K562 (cell line): Measurements from ENCODE around the gene ATPAF2. TPM values are rescaled to one million over a fixed set of nuclear protein-coding genes. Genes with fewer than 3 reads are reported as not detected.

Source experiments
- ATAC-seq: fragments of 200-7000 bp; cut with Tn5 transposase; 3 replicates; pipeline ENCODE4 v1.9.1; 2020; ENCODE audit warnings: moderate library complexity
- BruUV-seq: library from RNA; stranded (reverse); fragments of 400-500 nt; replicated peaks from 2 replicates; lab custom pipeline; 2021; lab: Mats Ljungman, UMichigan
- CTCF ChIA-PET: fragments of 300-600 bp; formaldehyde crosslinking; extraction: SDS; loops from one replicate; lab custom pipeline; 2021; ENCODE audit warnings: low intra/inter-chr PET ratio; lab: Yijun Ruan, JAX
- POLR2A ChIA-PET: fragments of 300-600, 350-650 bp; sonication (Branson Sonifier 250); formaldehyde crosslinking; extraction: SDS; loops from one replicate; lab custom pipeline; 2021; ENCODE audit warnings: antibody characterized with exemption, inconsistent platforms; lab: Yijun Ruan, JAX
- DNase-seq, 4 experiments: peaks; one replicate each; pipeline versions ENCODE4 v3.0.0 to v3.0.0-alpha.2; 2011 to 2018; ENCODE audit warnings: low spot score in 3 of 4, mixed read lengths in 3 of 4; ENCODE audit errors: extremely low read depth in 1 of 4
- FAIRE-seq: peaks from 2 replicates; lab custom pipeline; 2011; peaks lifted over from hg19 to GRCh38; lab: Jason Lieb, UNC
- H2AFZ ChIP-seq: 2 replicates; pipeline ENCODE4 v1.6.0; 2011; ENCODE audit warnings: low read depth, low read length, control low read depth, inconsistent platforms
- H3K27ac ChIP-seq: fragments of 200-600 bp; 3 replicates; pipeline ENCODE4 v1.8.0; 2011; ENCODE audit warnings: low read depth, mild to moderate bottlenecking, control low read depth, inconsistent platforms, low read length, moderate library complexity, mixed read lengths; ENCODE audit errors: extremely low read depth
- H3K27me3 ChIP-seq, 2 experiments: fragments of 300-600 bp in 1 of 2; 2 replicates in 1 of 2; 3 replicates in 1 of 2; pipeline versions ENCODE4 v1.6.0 to v1.8.0; 2011; ENCODE audit warnings: inconsistent platforms in 2 of 2, low read length in 2 of 2, mild to moderate bottlenecking in 1 of 2, mixed read lengths in 1 of 2, moderate library complexity in 1 of 2; ENCODE audit not compliant: control insufficient read depth in 2 of 2, insufficient read depth in 2 of 2
- H3K36me3 ChIP-seq: fragments of 300-600 bp; 3 replicates; pipeline ENCODE4 v1.8.0; 2011; ENCODE audit warnings: mild to moderate bottlenecking, low read length, inconsistent platforms; ENCODE audit not compliant: control insufficient read depth, insufficient read depth
- H3K4me1 ChIP-seq, 2 experiments: fragments of 200-600 bp in 1 of 2; replicated peaks in 1 of 2; 2 replicates in 1 of 2; 3 replicates in 1 of 2; pipeline versions ENCODE4 v1.5.1 to v1.8.0; 2011; ENCODE audit warnings: inconsistent platforms in 2 of 2, low read length in 2 of 2, mild to moderate bottlenecking in 1 of 2, mixed read lengths in 1 of 2, moderate library complexity in 1 of 2; ENCODE audit not compliant: control insufficient read depth in 2 of 2, insufficient read depth in 2 of 2
- H3K4me2 ChIP-seq: 2 replicates; pipeline ENCODE4 v1.6.1; 2011; ENCODE audit warnings: low read length, control low read depth, inconsistent platforms, mixed read lengths; ENCODE audit not compliant: insufficient read depth
- H3K4me3 ChIP-seq: fragments of 200-600 bp; sonication (generic), shearing (Covaris generic); 2 replicates; pipeline ENCODE4 v1.5.1; 2016; ENCODE audit warnings: control low read depth, inconsistent platforms
- H3K79me2 ChIP-seq: fragments of 200-600 bp; 3 replicates; pipeline ENCODE4 v1.8.0; 2011; ENCODE audit warnings: low read length, inconsistent platforms; ENCODE audit not compliant: control insufficient read depth, insufficient read depth
- H3K9ac ChIP-seq, 2 experiments: 2 replicates each; pipeline versions ENCODE4 v1.6.0 to v1.6.1; 2011; ENCODE audit warnings: low read depth in 2 of 2, low read length in 2 of 2, control low read depth in 1 of 2, inconsistent platforms in 1 of 2, mild to moderate bottlenecking in 1 of 2, mixed read lengths in 1 of 2; ENCODE audit not compliant: insufficient read depth in 1 of 2
- H3K9me1 ChIP-seq: one replicate; pipeline ENCODE4 v1.6.0; 2011; ENCODE audit warnings: inconsistent platforms, mild to moderate bottlenecking, low read length, moderate library complexity; ENCODE audit not compliant: control insufficient read depth, insufficient read depth
- H3K9me3 ChIP-seq: replicated peaks from 2 replicates; pipeline ENCODE4 v1.5.1; 2011; ENCODE audit warnings: low read depth, low read length, inconsistent platforms; ENCODE audit not compliant: control insufficient read depth, insufficient read depth
- H4K20me1 ChIP-seq: replicated peaks from 2 replicates; pipeline ENCODE4 v1.6.1; 2011; ENCODE audit warnings: low read length, inconsistent platforms, mixed read lengths; ENCODE audit not compliant: control insufficient read depth, insufficient read depth
- CBFB ChIP-seq: sonication (generic); formaldehyde crosslinking; IDR thresholded peaks from 2 replicates; pipeline ENCODE4 v1.4.0; 2020; ENCODE audit warnings: mild to moderate bottlenecking, missing genetic modification reagents
- MED1 ChIP-seq: sonication (generic); formaldehyde crosslinking; IDR thresholded peaks from 2 replicates; pipeline ENCODE4 v1.8.1; 2023; ENCODE audit warnings: missing genetic modification reagents, borderline replicate concordance
- MEIS2 ChIP-seq: fragments of 450-650 bp; IDR thresholded peaks from 2 replicates; pipeline ENCODE4 v1.6.1; 2014; ENCODE audit warnings: mild to moderate bottlenecking; ENCODE audit not compliant: partially characterized antibody
- MXI1 ChIP-seq: IDR thresholded peaks from 2 replicates; pipeline ENCODE4 v1.6.1; 2011; ENCODE audit warnings: low read depth, mild to moderate bottlenecking, improper control_type of control experiment, low read length
- PCBP1 ChIP-seq: fragments of 200-400 bp; formaldehyde crosslinking; IDR thresholded peaks from 2 replicates; pipeline ENCODE4 v1.6.1; 2018; ENCODE audit warnings: mild to moderate bottlenecking, low read depth, low read length; ENCODE audit not compliant: poor library complexity, severe bottlenecking
- PHF20 ChIP-seq: fragments of 450-650 bp; IDR thresholded peaks from 2 replicates; pipeline ENCODE4 v1.6.1; 2018; ENCODE audit not compliant: partially characterized antibody
- RBM14 ChIP-seq: fragments of 200-400 bp; formaldehyde crosslinking; IDR thresholded peaks from 2 replicates; pipeline ENCODE4 v1.6.1; 2018; ENCODE audit warnings: low read depth, mild to moderate bottlenecking, low read length, moderate library complexity, borderline replicate concordance; ENCODE audit not compliant: insufficient read depth
- THRAP3 ChIP-seq: fragments of 450-650 bp; IDR thresholded peaks from 2 replicates; pipeline ENCODE4 v1.6.1; 2016; ENCODE audit warnings: mild to moderate bottlenecking, inconsistent platforms, borderline replicate concordance
- ZNF408 ChIP-seq: fragments of 250-450 bp; sonication (Bioruptor Pico); IDR thresholded peaks from 2 replicates; pipeline ENCODE4 v1.4.0; 2020; ENCODE audit warnings: low read depth, mild to moderate bottlenecking, moderate library complexity
- WGBS: fragments of 100-300 bp; shearing (Covaris generic); methylation state at CpG from one replicate; pipeline ENCODE4 v1.1.6; 2016; ENCODE audit warnings: low coverage, mixed read lengths; ENCODE audit not compliant: insufficient coverage; ENCODE audit errors: missing lambda C conversion rate; 5-methylcytosine and 5-hydroxymethylcytosine counted together
- in situ Hi-C: fragments of 300-500 bp; cut with MboI; formaldehyde crosslinking; loops from 4 replicates; pipeline ENCODE4 v1.15.0; 2018; ENCODE audit warnings: inconsistent platforms, mixed read lengths
- intact Hi-C: fragments of 100-400 bp; cut with micrococcal nuclease; formaldehyde crosslinking; loops from 2 replicates; pipeline ENCODE4 v1.14.2; 2022
- polyA plus RNA-seq, 8 experiments: library from polyadenylated mRNA; depleted of rRNA in 4 of 8; stranded (reverse) in 5 of 8; unstranded in 3 of 8; fragments of >200 nt; fragmentation: Nextera tagmentation in 2 of 8; fragmentation: Illumina TruSeq in 1 of 8; extraction: Ambion mirVana in 2 of 8; extraction: Trizol in 1 of 8; gene quantifications; 2 replicates each; pipeline versions ENCODE4 v1.2.1 to v1.2.3, GENCODE V29; 2011 to 2014; ENCODE audit warnings: inconsistent platforms in 1 of 8, missing spikeins in 1 of 8
- total RNA-seq, 7 experiments: library from RNA; depleted of rRNA in 6 of 7; stranded (reverse); fragments of >200 nt in 6 of 7; fragmentation: Illumina TruSeq in 2 of 7; extraction: Trizol in 2 of 7; gene quantifications; 2 replicates each; pipeline versions ENCODE4 v1.2.1 to v1.2.3, GENCODE V29; 2011 to 2021; ENCODE audit warnings: low replicate concordance in 1 of 7
- TF ChIP-seq, protein P1 (sequence below): fragments of 450-650 bp; formaldehyde crosslinking; IDR thresholded peaks from 2 replicates; pipeline ENCODE4 v1.4.0; 2020; ENCODE audit warnings: mild to moderate bottlenecking, moderate library complexity
- TF ChIP-seq, protein P2 (sequence below): sonication (generic); formaldehyde crosslinking; IDR thresholded peaks from 2 replicates; pipeline ENCODE4 v1.8.0; 2023; ENCODE audit warnings: mild to moderate bottlenecking, missing genetic modification reagents
- TF ChIP-seq, protein P3 (sequence below): sonication (generic); IDR thresholded peaks from 2 replicates; pipeline ENCODE4 v1.6.1; 2016
- TF ChIP-seq, protein P4 (sequence below): fragments of 450-650 bp; IDR thresholded peaks from 2 replicates; pipeline ENCODE4 v1.6.1; 2017; ENCODE audit warnings: antibody characterized with exemption

Gene ATPAF2
- total and polyA plus RNA-seq, 9 of the 15 experiments (the other 6 are each of a cell fraction or from before 2014, with no cell fraction given): 2.1 to 19.2 (median 11.3) TPM

DNA sequence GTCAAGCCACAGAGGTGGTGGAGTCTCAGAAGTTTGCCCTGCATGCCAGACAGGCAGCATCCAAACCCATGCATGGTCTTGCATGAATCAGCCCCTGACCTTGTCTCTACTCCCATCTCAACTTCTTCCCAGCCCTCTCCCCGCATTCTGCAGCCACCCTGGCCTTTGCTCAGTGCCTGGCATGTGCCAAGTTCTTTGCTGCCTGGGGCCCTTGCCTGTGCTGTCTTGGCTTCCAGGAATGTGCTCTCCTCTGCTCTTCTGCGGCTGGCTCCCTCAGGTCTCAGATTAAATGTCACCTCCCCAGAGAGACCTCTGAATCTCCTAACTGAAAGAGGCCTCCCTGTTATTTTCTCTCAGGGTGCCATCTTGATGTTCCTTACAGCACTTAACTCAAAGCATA lies 48.7 kb downstream of the ATPAF2 start (continued):
- TF ChIP-seq, protein P1, sequence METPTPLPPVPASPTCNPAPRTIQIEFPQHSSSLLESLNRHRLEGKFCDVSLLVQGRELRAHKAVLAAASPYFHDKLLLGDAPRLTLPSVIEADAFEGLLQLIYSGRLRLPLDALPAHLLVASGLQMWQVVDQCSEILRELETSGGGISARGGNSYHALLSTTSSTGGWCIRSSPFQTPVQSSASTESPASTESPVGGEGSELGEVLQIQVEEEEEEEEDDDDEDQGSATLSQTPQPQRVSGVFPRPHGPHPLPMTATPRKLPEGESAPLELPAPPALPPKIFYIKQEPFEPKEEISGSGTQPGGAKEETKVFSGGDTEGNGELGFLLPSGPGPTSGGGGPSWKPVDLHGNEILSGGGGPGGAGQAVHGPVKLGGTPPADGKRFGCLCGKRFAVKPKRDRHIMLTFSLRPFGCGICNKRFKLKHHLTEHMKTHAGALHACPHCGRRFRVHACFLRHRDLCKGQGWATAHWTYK (CRISPR knock-in tag): no peak
- TF ChIP-seq, protein P2, sequence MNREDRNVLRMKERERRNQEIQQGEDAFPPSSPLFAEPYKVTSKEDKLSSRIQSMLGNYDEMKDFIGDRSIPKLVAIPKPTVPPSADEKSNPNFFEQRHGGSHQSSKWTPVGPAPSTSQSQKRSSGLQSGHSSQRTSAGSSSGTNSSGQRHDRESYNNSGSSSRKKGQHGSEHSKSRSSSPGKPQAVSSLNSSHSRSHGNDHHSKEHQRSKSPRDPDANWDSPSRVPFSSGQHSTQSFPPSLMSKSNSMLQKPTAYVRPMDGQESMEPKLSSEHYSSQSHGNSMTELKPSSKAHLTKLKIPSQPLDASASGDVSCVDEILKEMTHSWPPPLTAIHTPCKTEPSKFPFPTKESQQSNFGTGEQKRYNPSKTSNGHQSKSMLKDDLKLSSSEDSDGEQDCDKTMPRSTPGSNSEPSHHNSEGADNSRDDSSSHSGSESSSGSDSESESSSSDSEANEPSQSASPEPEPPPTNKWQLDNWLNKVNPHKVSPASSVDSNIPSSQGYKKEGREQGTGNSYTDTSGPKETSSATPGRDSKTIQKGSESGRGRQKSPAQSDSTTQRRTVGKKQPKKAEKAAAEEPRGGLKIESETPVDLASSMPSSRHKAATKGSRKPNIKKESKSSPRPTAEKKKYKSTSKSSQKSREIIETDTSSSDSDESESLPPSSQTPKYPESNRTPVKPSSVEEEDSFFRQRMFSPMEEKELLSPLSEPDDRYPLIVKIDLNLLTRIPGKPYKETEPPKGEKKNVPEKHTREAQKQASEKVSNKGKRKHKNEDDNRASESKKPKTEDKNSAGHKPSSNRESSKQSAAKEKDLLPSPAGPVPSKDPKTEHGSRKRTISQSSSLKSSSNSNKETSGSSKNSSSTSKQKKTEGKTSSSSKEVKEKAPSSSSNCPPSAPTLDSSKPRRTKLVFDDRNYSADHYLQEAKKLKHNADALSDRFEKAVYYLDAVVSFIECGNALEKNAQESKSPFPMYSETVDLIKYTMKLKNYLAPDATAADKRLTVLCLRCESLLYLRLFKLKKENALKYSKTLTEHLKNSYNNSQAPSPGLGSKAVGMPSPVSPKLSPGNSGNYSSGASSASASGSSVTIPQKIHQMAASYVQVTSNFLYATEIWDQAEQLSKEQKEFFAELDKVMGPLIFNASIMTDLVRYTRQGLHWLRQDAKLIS: no peak

DNA sequence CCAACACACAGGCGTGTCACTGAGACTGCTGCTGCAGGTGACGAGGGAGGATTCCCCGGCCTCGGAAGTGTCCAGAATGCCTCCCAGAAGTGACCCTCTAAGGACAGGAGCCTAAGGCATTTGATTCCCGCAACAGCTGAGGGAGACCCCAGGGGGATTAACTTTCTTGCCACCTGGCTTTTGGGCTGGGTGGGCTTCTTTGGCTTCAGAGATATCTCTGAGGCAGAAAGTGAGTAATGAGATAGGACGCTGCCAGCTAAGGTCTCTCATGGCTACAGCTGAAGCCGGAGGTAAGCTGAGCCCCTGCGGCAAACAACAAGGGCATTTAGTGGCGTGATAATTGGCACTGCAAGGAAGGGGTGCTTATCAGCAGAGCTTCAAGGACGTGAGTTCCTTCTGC lies 49.4 kb downstream of the ATPAF2 start:
- H3K9me3 ChIP-seq: no peaks in the 10 kb centered on the region
- 17% methylated on average over 10 of the region's 10 CpGs for WGBS
- POLR2A ChIA-PET: no interaction called here
- no peak overlapping the region for H3K4me3 ChIP-seq
- no TSS peak for BruUV-seq
- H3K4me2 ChIP-seq: no peak overlapping the region
- H4K20me1 ChIP-seq: no peaks in the 10 kb centered on the region
- H3K9ac ChIP-seq: peak overlapping the region in 1 of 2 experiments; percentile 58; a peak in 2 of 4 replicates
- in situ Hi-C loops: no loop called here
- no peaks in the 10 kb centered on the region; a peak in 1 of 5 replicates for H3K4me1 ChIP-seq
- CTCF ChIA-PET: no interaction called here
- no peak overlapping the region for H2AFZ ChIP-seq
- DNase-seq (no peak), ATAC-seq (no peak), FAIRE-seq (no peak)
- peaks cover 0 to 33% of the 10 kb centered on the region in 2 experiments; a peak in 2 of 5 replicates for H3K27me3 ChIP-seq
- intact Hi-C loops: loop anchor here (5.0 kb wide), 1 partner anchor 43 kb away; no protein-coding TSS in a partner anchor
- H3K9me1 ChIP-seq: no peaks in the 10 kb centered on the region
- H3K27ac ChIP-seq: no peak overlapping the region
- H3K79me2 ChIP-seq: no peaks in the 10 kb centered on the region
- H3K36me3 ChIP-seq: no peaks in the 10 kb centered on the region
- TF ChIP-seq PCBP1: no peak
- no peak for TF ChIP-seq RBM14
- no peak for TF ChIP-seq MXI1
- TF ChIP-seq, protein P3, sequence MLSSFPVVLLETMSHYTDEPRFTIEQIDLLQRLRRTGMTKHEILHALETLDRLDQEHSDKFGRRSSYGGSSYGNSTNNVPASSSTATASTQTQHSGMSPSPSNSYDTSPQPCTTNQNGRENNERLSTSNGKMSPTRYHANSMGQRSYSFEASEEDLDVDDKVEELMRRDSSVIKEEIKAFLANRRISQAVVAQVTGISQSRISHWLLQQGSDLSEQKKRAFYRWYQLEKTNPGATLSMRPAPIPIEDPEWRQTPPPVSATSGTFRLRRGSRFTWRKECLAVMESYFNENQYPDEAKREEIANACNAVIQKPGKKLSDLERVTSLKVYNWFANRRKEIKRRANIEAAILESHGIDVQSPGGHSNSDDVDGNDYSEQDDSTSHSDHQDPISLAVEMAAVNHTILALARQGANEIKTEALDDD: no peak
- TF ChIP-seq ZNF408 (CRISPR knock-in tag): no peak
- no peak for TF ChIP-seq MED1 (CRISPR knock-in tag)
- TF ChIP-seq CBFB (CRISPR knock-in tag): no peak
- TF ChIP-seq, protein P4, sequence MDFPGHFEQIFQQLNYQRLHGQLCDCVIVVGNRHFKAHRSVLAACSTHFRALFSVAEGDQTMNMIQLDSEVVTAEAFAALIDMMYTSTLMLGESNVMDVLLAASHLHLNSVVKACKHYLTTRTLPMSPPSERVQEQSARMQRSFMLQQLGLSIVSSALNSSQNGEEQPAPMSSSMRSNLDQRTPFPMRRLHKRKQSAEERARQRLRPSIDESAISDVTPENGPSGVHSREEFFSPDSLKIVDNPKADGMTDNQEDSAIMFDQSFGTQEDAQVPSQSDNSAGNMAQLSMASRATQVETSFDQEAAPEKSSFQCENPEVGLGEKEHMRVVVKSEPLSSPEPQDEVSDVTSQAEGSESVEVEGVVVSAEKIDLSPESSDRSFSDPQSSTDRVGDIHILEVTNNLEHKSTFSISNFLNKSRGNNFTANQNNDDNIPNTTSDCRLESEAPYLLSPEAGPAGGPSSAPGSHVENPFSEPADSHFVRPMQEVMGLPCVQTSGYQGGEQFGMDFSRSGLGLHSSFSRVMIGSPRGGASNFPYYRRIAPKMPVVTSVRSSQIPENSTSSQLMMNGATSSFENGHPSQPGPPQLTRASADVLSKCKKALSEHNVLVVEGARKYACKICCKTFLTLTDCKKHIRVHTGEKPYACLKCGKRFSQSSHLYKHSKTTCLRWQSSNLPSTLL: no peak
- TF ChIP-seq PHF20: no peak
- TF ChIP-seq THRAP3: no peak
- TF ChIP-seq MEIS2: no peak
